ENCODE results near the gene CD58. TPM values are rescaled to one million over a fixed set of nuclear protein-coding genes. Genes with fewer than 3 reads are reported as not detected.

The CD58 gene
- total RNA-seq, 1 experiment from 2014 or later: 8.2 TPM

DNA sequence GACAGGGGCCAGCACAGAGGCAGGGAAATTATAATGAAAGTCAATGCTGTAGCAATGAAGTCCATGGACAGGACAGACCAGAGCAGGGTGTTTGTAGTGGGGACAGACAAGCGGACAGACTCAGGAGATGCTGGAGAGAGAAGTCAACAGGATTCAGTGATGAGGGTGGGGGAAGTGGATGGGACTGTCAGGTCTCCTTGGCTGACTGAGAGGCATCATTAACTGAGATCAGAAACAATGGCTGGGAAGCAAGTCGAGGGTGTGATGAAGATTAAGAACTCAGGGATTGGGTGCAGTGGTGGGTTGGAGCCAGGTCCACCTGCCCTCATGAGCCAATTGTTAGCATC lies 25.5 kb downstream of the CD58 start:
- TF ChIP-seq, protein P1, sequence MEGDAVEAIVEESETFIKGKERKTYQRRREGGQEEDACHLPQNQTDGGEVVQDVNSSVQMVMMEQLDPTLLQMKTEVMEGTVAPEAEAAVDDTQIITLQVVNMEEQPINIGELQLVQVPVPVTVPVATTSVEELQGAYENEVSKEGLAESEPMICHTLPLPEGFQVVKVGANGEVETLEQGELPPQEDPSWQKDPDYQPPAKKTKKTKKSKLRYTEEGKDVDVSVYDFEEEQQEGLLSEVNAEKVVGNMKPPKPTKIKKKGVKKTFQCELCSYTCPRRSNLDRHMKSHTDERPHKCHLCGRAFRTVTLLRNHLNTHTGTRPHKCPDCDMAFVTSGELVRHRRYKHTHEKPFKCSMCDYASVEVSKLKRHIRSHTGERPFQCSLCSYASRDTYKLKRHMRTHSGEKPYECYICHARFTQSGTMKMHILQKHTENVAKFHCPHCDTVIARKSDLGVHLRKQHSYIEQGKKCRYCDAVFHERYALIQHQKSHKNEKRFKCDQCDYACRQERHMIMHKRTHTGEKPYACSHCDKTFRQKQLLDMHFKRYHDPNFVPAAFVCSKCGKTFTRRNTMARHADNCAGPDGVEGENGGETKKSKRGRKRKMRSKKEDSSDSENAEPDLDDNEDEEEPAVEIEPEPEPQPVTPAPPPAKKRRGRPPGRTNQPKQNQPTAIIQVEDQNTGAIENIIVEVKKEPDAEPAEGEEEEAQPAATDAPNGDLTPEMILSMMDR (conservative IDR thresholded peaks at IDR 0.05; ENCODE audit: low read depth, low read length): no peak
- TF ChIP-seq EZH2 (IDR thresholded peaks at IDR 0.05; ENCODE audit: borderline replicate concordance, low read depth, low read length, poor library complexity, severe bottlenecking): no peak
- Histone ChIP-seq H3K4me1 (ENCODE audit: insufficient read depth, low read length, poor library complexity, severe bottlenecking) (no peaks in the 10 kb centered on the region), H3K36me3 (ENCODE audit: insufficient read depth, low read length, poor library complexity, severe bottlenecking) (no peaks in the 10 kb centered on the region), H3K27ac (ENCODE audit: low read depth, low read length, poor library complexity, severe bottlenecking) (no peak overlapping the region), H3K4me3 (ENCODE audit: low read depth, low read length, poor library complexity, severe bottlenecking) (no peak overlapping the region), H3K9me3 (ENCODE audit: low read depth, low read length, poor library complexity, severe bottlenecking) (no peaks in the 10 kb centered on the region), H3K27me3 (replicated peaks; ENCODE audit: insufficient read depth, low read depth, low read length, poor library complexity) (no peaks in the 10 kb centered on the region)
- intact Hi-C loops (cut with micrococcal nuclease; ENCODE audit: unreplicated experiment): no loop called here
- no peak for DNase-seq (ENCODE audit: low spot score)
- CTCF ChIA-PET: no interaction called here
- BruUV-seq (replicated peaks): no TSS peak
- POLR2A ChIA-PET (ENCODE audit: low non-redundant PET): no interaction called here

DNA sequence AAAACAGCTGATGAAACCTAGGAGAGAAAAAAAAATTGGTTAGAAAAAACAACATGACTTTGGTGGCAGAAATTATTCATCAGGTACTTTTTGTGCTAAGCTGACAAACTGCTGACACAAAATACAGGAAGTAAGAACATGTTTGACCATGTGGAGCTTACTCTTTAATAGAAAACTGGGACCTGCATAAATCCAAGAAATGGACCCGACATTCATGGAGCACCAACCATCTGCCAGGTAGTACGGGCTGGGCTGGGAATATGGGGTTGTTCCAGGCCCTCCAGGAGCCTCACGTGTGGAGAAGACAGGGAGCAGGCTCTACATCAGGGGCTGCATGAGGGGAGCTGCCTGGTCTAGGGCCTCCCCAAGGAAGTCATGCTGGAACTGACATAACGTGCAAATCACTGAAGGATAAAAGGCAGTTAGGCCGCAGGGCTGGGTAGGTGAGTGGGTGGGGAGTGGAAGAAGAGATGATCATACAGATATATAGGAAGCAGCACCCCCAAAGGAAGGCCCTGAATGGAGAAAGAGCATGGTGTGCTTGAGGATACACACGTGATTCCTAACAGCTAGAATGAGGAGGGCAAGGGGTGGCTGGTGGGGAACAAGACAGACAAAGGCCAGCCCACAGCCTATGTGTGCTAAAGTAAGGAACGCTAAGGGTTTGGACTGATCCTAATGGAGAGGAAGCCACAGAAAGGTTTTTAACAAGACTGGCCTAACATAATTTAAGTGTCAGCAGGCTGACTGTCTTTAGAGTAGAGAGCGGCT lies 26.1 kb downstream of the CD58 start:
- no peak overlapping the region for H3K4me3 ChIP-seq (ENCODE audit: low read depth, low read length, poor library complexity, severe bottlenecking)
- no TSS peak for BruUV-seq (replicated peaks)
- H3K36me3 ChIP-seq (ENCODE audit: insufficient read depth, low read length, poor library complexity, severe bottlenecking): no peaks in the 10 kb centered on the region
- no peaks in the 10 kb centered on the region for H3K27me3 ChIP-seq (replicated peaks; ENCODE audit: insufficient read depth, low read depth, low read length, poor library complexity)
- no peak overlapping the region for H3K27ac ChIP-seq (ENCODE audit: low read depth, low read length, poor library complexity, severe bottlenecking)
- no peak for TF ChIP-seq EZH2 (IDR thresholded peaks at IDR 0.05; ENCODE audit: borderline replicate concordance, low read depth, low read length, poor library complexity, severe bottlenecking)
- H3K9me3 ChIP-seq (ENCODE audit: low read depth, low read length, poor library complexity, severe bottlenecking): no peaks in the 10 kb centered on the region
- no peaks in the 10 kb centered on the region for H3K4me1 ChIP-seq (ENCODE audit: insufficient read depth, low read length, poor library complexity, severe bottlenecking)
- no peak for DNase-seq (ENCODE audit: low spot score)
- ChIA-PET CTCF (no interaction called here), POLR2A (ENCODE audit: low non-redundant PET) (interaction anchor here (0.6 kb wide), 1 partner anchor 82 kb away, joined by 4 read pairs; no protein-coding TSS in a partner anchor)
- intact Hi-C loops (cut with micrococcal nuclease; ENCODE audit: unreplicated experiment): no loop called here

DNA sequence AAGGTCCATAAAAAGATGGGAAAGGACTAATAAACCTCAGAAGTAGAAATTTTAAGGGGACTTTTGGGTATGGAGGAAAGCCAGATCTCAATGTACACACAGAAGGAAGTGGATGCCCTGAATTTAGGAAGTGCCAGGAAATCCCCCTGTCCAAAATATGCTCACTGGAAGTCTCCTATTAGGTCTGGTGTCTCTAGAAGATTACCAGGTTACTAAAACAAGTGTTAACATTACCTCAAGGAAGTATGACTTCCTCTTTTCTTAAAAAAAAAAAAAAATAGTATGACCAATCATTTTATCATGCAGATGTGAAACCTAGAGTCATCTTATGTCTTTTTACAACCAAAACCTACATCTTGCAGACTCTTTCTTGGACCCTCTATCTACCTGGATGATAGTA lies 30.7 kb downstream of the CD58 start:
- intact Hi-C loops (cut with micrococcal nuclease; ENCODE audit: unreplicated experiment): no loop called here
- BruUV-seq (replicated peaks): no TSS peak
- CTCF ChIA-PET: no interaction called here

More for the DNA sequence above, 30.7 kb downstream of the CD58 start:
- H3K27ac ChIP-seq (ENCODE audit: low read depth, low read length, poor library complexity, severe bottlenecking): no peak overlapping the region
- no peaks in the 10 kb centered on the region for H3K4me1 ChIP-seq (ENCODE audit: insufficient read depth, low read length, poor library complexity, severe bottlenecking)
- H3K4me3 ChIP-seq (ENCODE audit: low read depth, low read length, poor library complexity, severe bottlenecking): no peak overlapping the region
- H3K27me3 ChIP-seq (replicated peaks; ENCODE audit: insufficient read depth, low read depth, low read length, poor library complexity): no peaks in the 10 kb centered on the region
- H3K9me3 ChIP-seq (ENCODE audit: low read depth, low read length, poor library complexity, severe bottlenecking): no peaks in the 10 kb centered on the region
- TF ChIP-seq, protein P1 (conservative IDR thresholded peaks at IDR 0.05; ENCODE audit: low read depth, low read length): no peak
- no peak for TF ChIP-seq EZH2 (IDR thresholded peaks at IDR 0.05; ENCODE audit: borderline replicate concordance, low read depth, low read length, poor library complexity, severe bottlenecking)
- POLR2A ChIA-PET (ENCODE audit: low non-redundant PET): no interaction called here
- H3K36me3 ChIP-seq (ENCODE audit: insufficient read depth, low read length, poor library complexity, severe bottlenecking): no peaks in the 10 kb centered on the region
- DNase-seq (ENCODE audit: low spot score): no peak

All from A673 (cell line).